ENCODE data around the gene MFSD6L. TPM values are rescaled to one million over a fixed set of nuclear protein-coding genes. Genes with fewer than 3 reads are reported as not detected.
A peak's percentile ranks its signal among the peaks of the same experiment; 100 is the strongest.
"Not testable (repeated sequence)": the region's sequence is repeated elsewhere in the genome, so short reads cannot be mapped to it uniquely, and the experiment has no call there.

The MFSD6L gene
- total RNA-seq, 2 donors from 2014 or later: 0.12 TPM; not detected in 1

DNA sequence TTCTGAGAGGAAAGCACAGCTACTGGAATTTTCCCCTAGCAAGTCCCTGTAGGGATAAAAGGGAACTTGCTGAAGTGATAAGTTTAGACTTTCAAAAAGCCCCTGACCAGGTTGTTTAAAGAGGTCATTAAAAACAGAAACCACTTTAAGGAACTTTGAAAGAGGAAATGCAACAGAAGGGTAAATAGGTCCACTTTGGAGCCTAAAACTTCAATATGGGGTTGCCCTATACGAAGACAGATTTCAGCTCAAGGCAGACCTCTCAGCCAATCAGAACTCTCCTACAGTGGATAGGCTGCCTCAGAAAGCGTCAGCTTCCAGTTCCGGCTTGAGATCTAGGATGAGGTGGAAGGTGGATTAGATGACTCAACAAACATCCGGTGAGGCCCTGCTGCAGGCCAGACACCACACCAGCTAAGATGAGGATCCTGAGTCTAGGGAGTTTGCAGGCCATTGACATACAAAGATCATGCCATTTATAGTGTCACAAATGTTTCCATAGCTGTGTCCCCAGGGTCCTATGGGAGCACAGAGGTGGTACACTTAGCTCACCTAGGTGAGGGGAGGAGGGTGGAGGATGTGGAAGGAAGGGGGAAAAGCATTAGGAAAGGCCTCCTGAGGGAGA lies 7.9 kb upstream of the MFSD6L start:
- H3K9me3 ChIP-seq: peaks cover 0 to 21% of the 10 kb centered on the region in 2 donors
- no peak for DNase-seq (ENCODE audit: low spot score)
- H3K36me3 ChIP-seq: no peaks in the 10 kb centered on the region
- H3K4me3 ChIP-seq: no peak overlapping the region
- no peaks in the 10 kb centered on the region for H3K4me1 ChIP-seq
- no peaks in the 10 kb centered on the region for H3K27me3 ChIP-seq
- TF ChIP-seq, protein P1, sequence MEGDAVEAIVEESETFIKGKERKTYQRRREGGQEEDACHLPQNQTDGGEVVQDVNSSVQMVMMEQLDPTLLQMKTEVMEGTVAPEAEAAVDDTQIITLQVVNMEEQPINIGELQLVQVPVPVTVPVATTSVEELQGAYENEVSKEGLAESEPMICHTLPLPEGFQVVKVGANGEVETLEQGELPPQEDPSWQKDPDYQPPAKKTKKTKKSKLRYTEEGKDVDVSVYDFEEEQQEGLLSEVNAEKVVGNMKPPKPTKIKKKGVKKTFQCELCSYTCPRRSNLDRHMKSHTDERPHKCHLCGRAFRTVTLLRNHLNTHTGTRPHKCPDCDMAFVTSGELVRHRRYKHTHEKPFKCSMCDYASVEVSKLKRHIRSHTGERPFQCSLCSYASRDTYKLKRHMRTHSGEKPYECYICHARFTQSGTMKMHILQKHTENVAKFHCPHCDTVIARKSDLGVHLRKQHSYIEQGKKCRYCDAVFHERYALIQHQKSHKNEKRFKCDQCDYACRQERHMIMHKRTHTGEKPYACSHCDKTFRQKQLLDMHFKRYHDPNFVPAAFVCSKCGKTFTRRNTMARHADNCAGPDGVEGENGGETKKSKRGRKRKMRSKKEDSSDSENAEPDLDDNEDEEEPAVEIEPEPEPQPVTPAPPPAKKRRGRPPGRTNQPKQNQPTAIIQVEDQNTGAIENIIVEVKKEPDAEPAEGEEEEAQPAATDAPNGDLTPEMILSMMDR (IDR thresholded peaks at IDR 0.05): no peak
- no peak overlapping the region for H3K27ac ChIP-seq

DNA sequence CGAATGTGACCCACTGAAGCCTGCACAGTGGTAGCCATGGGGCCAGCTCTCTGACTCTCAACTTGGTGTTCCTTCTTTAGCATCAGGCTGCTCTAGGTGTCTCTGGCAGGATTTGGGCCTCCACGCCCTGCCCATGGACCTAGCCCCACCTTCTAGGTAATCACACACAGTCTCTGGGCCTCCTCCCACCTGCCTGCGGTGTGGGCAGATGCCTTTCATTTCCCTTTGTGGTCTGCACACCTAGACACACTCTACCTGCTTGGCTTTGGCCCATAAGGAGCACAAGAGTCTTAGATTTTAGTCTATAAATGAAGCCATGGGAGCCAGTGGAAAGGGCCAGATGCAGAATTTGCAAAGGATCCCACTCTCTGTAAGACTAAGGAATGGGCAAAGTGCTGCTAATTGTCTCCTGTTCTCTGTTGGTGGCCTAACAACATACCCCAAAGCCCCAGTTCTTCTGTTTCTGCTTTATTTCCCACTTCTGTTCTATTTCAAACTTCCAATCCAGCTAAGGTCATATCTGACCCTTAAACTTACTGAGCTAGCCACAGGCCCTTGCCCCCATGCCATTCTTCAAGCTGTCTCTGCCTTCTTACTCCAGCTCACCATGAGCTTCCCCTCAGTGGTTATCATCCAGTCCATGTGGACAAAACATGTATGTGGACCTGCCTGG lies 7.2 kb upstream of the MFSD6L start:
- no peak for DNase-seq (ENCODE audit: low spot score)

DNA sequence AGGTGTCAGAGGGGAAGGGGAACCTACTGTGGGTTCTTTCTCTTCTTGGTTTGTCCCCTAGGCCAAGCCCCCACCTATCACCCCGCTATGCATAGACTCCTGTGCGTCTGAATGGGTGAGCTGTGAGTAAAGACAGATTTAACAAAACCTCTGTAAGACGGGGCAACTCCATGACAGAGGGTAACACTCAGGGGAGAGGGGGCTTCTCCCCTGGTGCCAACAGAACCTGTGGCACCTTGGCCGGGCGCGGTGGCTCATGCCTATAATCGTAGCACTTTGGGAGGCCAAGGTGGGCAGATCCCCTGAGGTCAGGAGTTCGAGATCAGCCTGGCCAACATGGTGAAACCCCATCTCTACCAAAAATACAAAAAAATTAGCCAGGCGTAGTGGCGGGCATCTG lies 6.2 kb upstream of the MFSD6L start:
- H3K27ac ChIP-seq; DNase-seq (ENCODE audit: low spot score); H3K27me3 ChIP-seq; H3K36me3 ChIP-seq; H3K4me1 ChIP-seq; H3K4me3 ChIP-seq: not testable (repeated sequence)
- peaks cover 0 to 14% of the 10 kb centered on the region in 2 donors for H3K9me3 ChIP-seq

More for the DNA sequence above, 7.2 kb upstream of the MFSD6L start:
- Histone ChIP-seq H3K9me3 (peaks cover 0 to 20% of the 10 kb centered on the region in 2 donors), H3K27me3 (no peaks in the 10 kb centered on the region), H3K27ac (no peak overlapping the region), H3K4me3 (no peak overlapping the region), H3K36me3 (no peaks in the 10 kb centered on the region), H3K4me1 (no peaks in the 10 kb centered on the region)
- TF ChIP-seq, protein P1 (IDR thresholded peaks at IDR 0.05): no peak

DNA sequence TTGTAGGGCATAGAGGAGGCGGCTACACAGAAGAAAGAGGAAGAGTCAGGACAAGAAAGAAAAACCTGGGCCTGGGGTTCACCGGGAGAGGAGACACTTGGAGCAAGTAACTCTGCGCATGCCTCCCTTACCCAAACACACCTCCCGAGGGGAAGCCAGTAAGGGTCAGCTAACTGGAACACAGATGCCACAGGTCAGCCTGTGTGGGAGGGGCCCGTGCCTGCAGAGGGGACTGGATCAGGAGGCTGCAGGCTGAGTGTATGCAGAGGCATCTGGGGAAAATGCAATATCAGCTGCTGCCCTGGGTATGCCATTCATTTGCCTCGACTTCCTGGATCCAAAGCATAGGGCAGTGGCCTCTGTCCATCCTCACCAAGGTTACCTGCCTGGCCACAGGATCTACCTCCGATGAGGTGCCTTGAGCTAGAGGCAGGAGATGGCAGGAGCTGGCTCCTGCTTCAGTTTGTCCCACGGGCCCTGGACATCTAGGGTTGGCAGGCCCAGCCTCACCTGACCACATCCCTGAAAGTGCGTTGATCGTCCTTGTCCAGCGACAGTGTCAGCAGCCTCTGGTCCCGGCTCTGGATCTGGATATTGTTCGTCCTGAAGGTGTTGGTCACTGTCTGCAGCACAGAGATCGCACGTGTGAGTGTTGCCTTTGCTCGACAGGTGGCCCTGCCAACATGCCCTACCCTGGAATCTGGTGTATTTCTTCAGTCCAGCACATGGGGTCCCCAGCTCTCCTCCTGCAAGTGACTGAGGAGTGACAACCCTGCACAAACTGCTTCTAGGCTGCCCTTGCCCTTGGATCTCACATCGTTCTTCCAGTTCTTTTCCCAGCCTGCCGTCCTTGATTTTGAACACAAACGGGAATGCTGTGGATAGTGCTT lies 4.6 kb upstream of the MFSD6L start:
- no peak for DNase-seq (ENCODE audit: low spot score)
- TF ChIP-seq, protein P1 (IDR thresholded peaks at IDR 0.05): peak in 1 of 2 donors; percentile 30
- no peak overlapping the region for H3K4me3 ChIP-seq
- H3K27me3 ChIP-seq: no peaks in the 10 kb centered on the region
- no peak overlapping the region for H3K27ac ChIP-seq
- H3K4me1 ChIP-seq: peaks cover 0 to 8% of the 10 kb centered on the region in 2 donors
- H3K9me3 ChIP-seq: peaks cover 0 to 4% of the 10 kb centered on the region in 2 donors
- no peaks in the 10 kb centered on the region for H3K36me3 ChIP-seq

DNA sequence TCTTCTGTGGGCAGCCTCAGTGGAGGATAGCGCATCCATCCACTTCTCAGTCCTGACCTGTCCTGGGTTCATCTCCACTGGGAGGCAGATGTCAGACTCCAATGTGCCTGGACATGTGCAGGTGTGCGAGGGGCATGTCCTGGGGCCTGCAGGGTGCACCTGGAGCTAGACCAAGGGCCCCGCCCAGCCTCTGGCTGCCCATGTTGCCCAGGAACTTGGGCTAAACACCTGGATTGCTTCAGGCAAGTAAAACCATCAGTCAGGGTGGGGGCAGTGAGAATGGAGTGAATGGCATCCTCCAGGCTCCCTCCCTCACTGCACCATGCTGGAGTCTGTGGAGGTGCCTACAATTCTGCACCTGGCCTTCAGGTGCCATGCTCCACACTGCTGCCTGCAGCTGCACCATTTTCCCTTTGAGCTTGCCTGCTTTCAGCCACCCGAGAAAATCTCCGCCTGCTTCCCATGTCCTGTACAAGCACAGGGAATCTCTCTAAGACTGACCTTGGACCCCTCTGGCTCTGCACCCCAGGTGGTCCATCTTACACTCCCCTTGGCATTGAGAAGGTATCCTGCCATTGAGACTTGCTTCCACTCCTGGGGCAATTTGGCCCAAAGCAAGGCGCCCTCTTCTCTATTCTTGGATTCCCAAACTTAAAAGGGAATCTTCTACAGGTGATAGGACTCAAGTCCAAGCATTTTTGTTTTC lies 2.1 kb upstream of the MFSD6L start:
- DNase-seq (ENCODE audit: low spot score): no peak
- TF ChIP-seq, protein P1 (IDR thresholded peaks at IDR 0.05): no peak

More for the DNA sequence above, 2.1 kb upstream of the MFSD6L start:
- H3K4me1 ChIP-seq: peaks cover 0 to 8% of the 10 kb centered on the region in 2 donors
- H3K4me3 ChIP-seq: no peak overlapping the region
- H3K36me3 ChIP-seq: no peaks in the 10 kb centered on the region
- no peaks in the 10 kb centered on the region for H3K9me3 ChIP-seq
- no peak overlapping the region for H3K27ac ChIP-seq
- no peaks in the 10 kb centered on the region for H3K27me3 ChIP-seq

Measured in right atrium auricular region (tissue), 2 donors.